ENCODE data around the gene OR8D4. TPM values are rescaled to one million over a fixed set of nuclear protein-coding genes. Genes with fewer than 3 reads are reported as not detected.

Gene OR8D4
- total RNA-seq, 1 experiment from 2014 or later: not detected

GRCh38 chr11:123885570-123885969 lies 16.4 kb upstream of the OR8D4 start, which contains the start of gene TMEM225:
TMEM225 (minus strand) TSS chr11:123885670; CDS start chr11:123885425, 245 bp downstream.
- no peak within 1 kb of the TSS for H3K14ac ChIP-seq (ENCODE audit: insufficient read depth, low read length)
- H3K79me2 ChIP-seq (ENCODE audit: insufficient read depth, low read length): no peaks in the 10 kb centered on the region
- no peak within 1 kb of the TSS for H4K5ac ChIP-seq (ENCODE audit: insufficient read length, low read depth, low read length)
- no peak within 1 kb of the TSS for H2BK120ac ChIP-seq (ENCODE audit: low read depth, low read length, poor library complexity, severe bottlenecking)
- no peaks in the 10 kb centered on the region for H3K79me1 ChIP-seq (ENCODE audit: insufficient read depth, low read depth, low read length, poor library complexity, severe bottlenecking)
- no peak for DNase-seq
- H2BK12ac ChIP-seq (ENCODE audit: insufficient read length, low read depth, low read length): no peak within 1 kb of the TSS
- H4K20me1 ChIP-seq (ENCODE audit: control insufficient read depth, insufficient read depth, insufficient read length): no peaks in the 10 kb centered on the region
- WGBS (ENCODE audit: extremely low coverage, insufficient read length, low lambda C conversion rate): no CpG with 5 or more reads among the region's 3 CpGs
- Mint-ChIP-seq H3K27ac (no peak within 1 kb of the TSS), H3K4me3 (no peak within 1 kb of the TSS), H3K27me3 (ENCODE audit: low read depth) (no peaks in the 10 kb centered on the region), H3K9me3 (no peaks in the 10 kb centered on the region), H3K36me3 (ENCODE audit: insufficient read depth in 1 of 3, low read depth in 3 of 3) (no peaks in the 10 kb centered on the region), H3K4me1 (no peaks in the 10 kb centered on the region)
- H2BK5ac ChIP-seq (ENCODE audit: insufficient read length, low read length): no peak within 1 kb of the TSS
- H3K23me2 ChIP-seq (ENCODE audit: insufficient read length, low read depth, low read length, poor library complexity, severe bottlenecking): no peaks in the 10 kb centered on the region
- no peak within 1 kb of the TSS for H3K4me2 ChIP-seq (ENCODE audit: insufficient read depth, insufficient read length, low read length)
- no peak within 1 kb of the TSS for H2BK20ac ChIP-seq (ENCODE audit: low read depth, low read length, poor library complexity, severe bottlenecking)
- no peak within 1 kb of the TSS for H4K91ac ChIP-seq (ENCODE audit: insufficient read length, low read depth, low read length)
- no peak within 1 kb of the TSS for H3K27ac ChIP-seq (ENCODE audit: insufficient read length, low read depth, low read length)
- no peak within 1 kb of the TSS for H2AFZ ChIP-seq (ENCODE audit: low read length)
- H3K4me1 ChIP-seq (ENCODE audit: insufficient read depth, low read length): no peaks in the 10 kb centered on the region
- H3K18ac ChIP-seq (ENCODE audit: insufficient read length, low read depth, low read length): no peak within 1 kb of the TSS
- H3K9ac ChIP-seq (ENCODE audit: extremely low read depth, insufficient read length, low read length): no peak within 1 kb of the TSS
- no peak within 1 kb of the TSS for H3K4ac ChIP-seq (ENCODE audit: low read depth, low read length)
- H3K56ac ChIP-seq (ENCODE audit: insufficient read length, low read depth, low read length): no peak within 1 kb of the TSS
- TF ChIP-seq, protein P1, sequence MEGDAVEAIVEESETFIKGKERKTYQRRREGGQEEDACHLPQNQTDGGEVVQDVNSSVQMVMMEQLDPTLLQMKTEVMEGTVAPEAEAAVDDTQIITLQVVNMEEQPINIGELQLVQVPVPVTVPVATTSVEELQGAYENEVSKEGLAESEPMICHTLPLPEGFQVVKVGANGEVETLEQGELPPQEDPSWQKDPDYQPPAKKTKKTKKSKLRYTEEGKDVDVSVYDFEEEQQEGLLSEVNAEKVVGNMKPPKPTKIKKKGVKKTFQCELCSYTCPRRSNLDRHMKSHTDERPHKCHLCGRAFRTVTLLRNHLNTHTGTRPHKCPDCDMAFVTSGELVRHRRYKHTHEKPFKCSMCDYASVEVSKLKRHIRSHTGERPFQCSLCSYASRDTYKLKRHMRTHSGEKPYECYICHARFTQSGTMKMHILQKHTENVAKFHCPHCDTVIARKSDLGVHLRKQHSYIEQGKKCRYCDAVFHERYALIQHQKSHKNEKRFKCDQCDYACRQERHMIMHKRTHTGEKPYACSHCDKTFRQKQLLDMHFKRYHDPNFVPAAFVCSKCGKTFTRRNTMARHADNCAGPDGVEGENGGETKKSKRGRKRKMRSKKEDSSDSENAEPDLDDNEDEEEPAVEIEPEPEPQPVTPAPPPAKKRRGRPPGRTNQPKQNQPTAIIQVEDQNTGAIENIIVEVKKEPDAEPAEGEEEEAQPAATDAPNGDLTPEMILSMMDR (conservative IDR thresholded peaks at IDR 0.05): no peak
- H3T11ph ChIP-seq (ENCODE audit: low read length): no peak within 1 kb of the TSS
- no peak within 1 kb of the TSS for H2BK15ac ChIP-seq (ENCODE audit: low read depth, low read length)
- no peak within 1 kb of the TSS for H2AK5ac ChIP-seq (ENCODE audit: insufficient read length, low read length)
- H3K27me3 ChIP-seq (ENCODE audit: insufficient read depth, low read length): no peaks in the 10 kb centered on the region
- no peak within 1 kb of the TSS for H3K23ac ChIP-seq (ENCODE audit: insufficient read length, low read depth, low read length)
- no peaks in the 10 kb centered on the region for H3K9me3 ChIP-seq (ENCODE audit: control insufficient read depth, low read depth, low read length)
- H4K8ac ChIP-seq (replicated peaks; ENCODE audit: insufficient read length, low read depth, low read length): no peak within 1 kb of the TSS

Measured in H9 (cell line).